Activated CD4-positive, alpha-beta T cell treated with anti-CD3 and anti-CD28 coated beads for 4 hours (primary cell): ENCODE results near the gene BBS1.
"Not testable (repeated sequence)": the region's sequence is repeated elsewhere in the genome, so short reads cannot be mapped to it uniquely, and the experiment has no call there.

Source experiments
- DNase-seq, 2 donors: peaks; one replicate each; pipeline ENCODE4 v3.0.0-alpha.2; 2020

The BBS1 gene

GRCh38 chr11:66529069-66529468, 18.6 kb downstream of the BBS1 start:
- no peak for DNase-seq

- no peak for DNase-seq
Observed at GRCh38 chr11:66529655-66530054, 19.2 kb downstream of the BBS1 start.

- DNase-seq = no peak
Observed at GRCh38 chr11:66530927-66531709, 20.7 kb downstream of the BBS1 start.

- no peak for DNase-seq
Observed at GRCh38 chr11:66531841-66532240, 21.4 kb downstream of the BBS1 start.

- no peak for DNase-seq
Observed at GRCh38 chr11:66532784-66533183, 22.3 kb downstream of the BBS1 start.

- no peak for DNase-seq
Observed at GRCh38 chr11:66539170-66539869, 28.9 kb downstream of the BBS1 start.

- DNase-seq = no peak
Observed at GRCh38 chr11:66539870-66540213, 29.4 kb downstream of the BBS1 start.

GRCh38 chr11:66540598-66540997, 30.2 kb downstream of the BBS1 start:
- DNase-seq = not testable (repeated sequence)

GRCh38 chr11:66541892-66542291, 31.5 kb downstream of the BBS1 start:
- DNase-seq = no peak

GRCh38 chr11:66542362-66542761, 31.9 kb downstream of the BBS1 start:
- DNase-seq = no peak

GRCh38 chr11:66543263-66544107, 33.0 kb downstream of the BBS1 start:
- peak; percentile 20 to 35 for DNase-seq

- not testable (repeated sequence) for DNase-seq
Observed at GRCh38 chr11:66544952-66545351, 34.5 kb downstream of the BBS1 start.

GRCh38 chr11:66545701-66546367, 35.4 kb downstream of the BBS1 start, which contains the start of gene ZDHHC24:
Gene ZDHHC24, minus strand, starts transcription at chr11:66546048. Its CDS starts 45 bp downstream, at chr11:66546003.
- DNase-seq = peak; percentile 78

- no peak for DNase-seq
Observed at GRCh38 chr11:66546368-66546965, 36.0 kb downstream of the BBS1 start, which contains the start of gene ACTN3. Gene ACTN3, plus strand, starts transcription at chr11:66546903. Its CDS starts 35 bp downstream, at chr11:66546938.

GRCh38 chr11:66546966-66547661, 36.7 kb downstream of the BBS1 start:
- no peak for DNase-seq

- DNase-seq = no peak
Observed at GRCh38 chr11:66547662-66548009, 37.2 kb downstream of the BBS1 start.

GRCh38 chr11:66548041-66548440, 37.6 kb downstream of the BBS1 start:
- no peak for DNase-seq

- no peak for DNase-seq
Observed at GRCh38 chr11:66548774-66549630, 38.6 kb downstream of the BBS1 start.

- no peak for DNase-seq
Observed at GRCh38 chr11:66549696-66550095, 39.3 kb downstream of the BBS1 start.

GRCh38 chr11:66550887-66551286, 40.5 kb downstream of the BBS1 start:
- no peak for DNase-seq

- no peak for DNase-seq
Observed at GRCh38 chr11:66554602-66555001, 44.2 kb downstream of the BBS1 start.
